Measurements from ENCODE around the gene SIDT2.
A peak's percentile ranks its signal among the peaks of the same experiment; 100 is the strongest.

- TF ChIP-seq CTCF (IDR thresholded peaks at IDR 0.05) (peak in 1 of 7 experiments; percentile 30), POLR2A (IDR thresholded peaks at IDR 0.05) (peak; percentile 86 to 92 (median 92))
Observed at GRCh38 chr11:117178210-117179034, at the start of gene SIDT2.

Measured in body of pancreas (tissue), 4 donors.